ENCODE data around the gene MLXIPL.

- TF ChIP-seq ARNTL (CRISPR knock-in tag; IDR thresholded peaks at IDR 0.05; ENCODE audit: borderline replicate concordance, low read depth) (no peak), PATZ1 (CRISPR knock-in tag; IDR thresholded peaks at IDR 0.05; ENCODE audit: borderline replicate concordance) (no peak), ISL1 (CRISPR knock-in tag; IDR thresholded peaks at IDR 0.05) (no peak), RARB (CRISPR knock-in tag; IDR thresholded peaks at IDR 0.05) (no peak), ESRRG (CRISPR knock-in tag; IDR thresholded peaks at IDR 0.05) (no peak)
- TF ChIP-seq, protein P1, sequence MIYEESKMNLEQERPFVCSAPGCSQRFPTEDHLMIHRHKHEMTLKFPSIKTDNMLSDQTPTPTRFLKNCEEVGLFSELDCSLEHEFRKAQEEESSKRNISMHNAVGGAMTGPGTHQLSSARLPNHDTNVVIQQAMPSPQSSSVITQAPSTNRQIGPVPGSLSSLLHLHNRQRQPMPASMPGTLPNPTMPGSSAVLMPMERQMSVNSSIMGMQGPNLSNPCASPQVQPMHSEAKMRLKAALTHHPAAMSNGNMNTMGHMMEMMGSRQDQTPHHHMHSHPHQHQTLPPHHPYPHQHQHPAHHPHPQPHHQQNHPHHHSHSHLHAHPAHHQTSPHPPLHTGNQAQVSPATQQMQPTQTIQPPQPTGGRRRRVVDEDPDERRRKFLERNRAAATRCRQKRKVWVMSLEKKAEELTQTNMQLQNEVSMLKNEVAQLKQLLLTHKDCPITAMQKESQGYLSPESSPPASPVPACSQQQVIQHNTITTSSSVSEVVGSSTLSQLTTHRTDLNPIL (CRISPR knock-in tag; IDR thresholded peaks at IDR 0.05; ENCODE audit: low read depth): no peak
Observed at GRCh38 chr7:73671322-73671661, 47.0 kb upstream of the MLXIPL start.
